Keratinocyte (primary cell): Measurements from ENCODE around the gene NPAS3.

ENCODE experiments used
- EZH2 ChIP-seq: IDR thresholded peaks from one replicate; pipeline ENCODE4 v1.6.1; 2012; ENCODE audit warnings: inconsistent platforms, mild to moderate bottlenecking, low read length, moderate library complexity
- TF ChIP-seq, protein P1 (sequence below), 3 experiments: IDR thresholded peaks in 1 of 3; conservative IDR thresholded peaks in 1 of 3; optimal IDR thresholded peaks in 1 of 3; 2 replicates in 2 of 3; 3 replicates in 1 of 3; pipeline versions ENCODE3 to v1.5.1; 2011; ENCODE audit warnings: low read length in 3 of 3, mild to moderate bottlenecking in 3 of 3, moderate library complexity in 2 of 3, control low read depth in 1 of 3, inconsistent platforms in 1 of 3; ENCODE audit not compliant: insufficient read depth in 2 of 3; ENCODE audit errors: extremely low read depth in 1 of 3

DNA sequence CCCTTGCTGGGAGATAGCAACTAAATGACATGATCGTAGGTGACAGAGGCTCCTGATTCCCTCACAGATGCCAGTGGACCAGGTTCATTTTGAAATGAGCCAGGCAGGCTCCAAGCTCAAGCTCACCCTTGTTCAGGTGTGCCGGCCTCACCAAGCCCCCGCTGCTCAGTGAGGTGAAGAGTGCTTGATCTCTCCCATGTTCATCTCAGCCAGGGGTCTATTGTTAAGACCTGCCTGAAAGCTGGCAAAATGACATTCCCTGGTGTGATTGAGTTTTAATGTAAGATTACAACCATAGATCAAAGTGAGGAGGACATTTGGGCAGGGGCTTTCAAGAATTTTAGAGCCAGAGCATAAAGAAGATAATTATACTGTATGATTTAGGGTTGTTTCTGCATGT, 514.3 kb downstream of the NPAS3 start:
- TF ChIP-seq, protein P1, sequence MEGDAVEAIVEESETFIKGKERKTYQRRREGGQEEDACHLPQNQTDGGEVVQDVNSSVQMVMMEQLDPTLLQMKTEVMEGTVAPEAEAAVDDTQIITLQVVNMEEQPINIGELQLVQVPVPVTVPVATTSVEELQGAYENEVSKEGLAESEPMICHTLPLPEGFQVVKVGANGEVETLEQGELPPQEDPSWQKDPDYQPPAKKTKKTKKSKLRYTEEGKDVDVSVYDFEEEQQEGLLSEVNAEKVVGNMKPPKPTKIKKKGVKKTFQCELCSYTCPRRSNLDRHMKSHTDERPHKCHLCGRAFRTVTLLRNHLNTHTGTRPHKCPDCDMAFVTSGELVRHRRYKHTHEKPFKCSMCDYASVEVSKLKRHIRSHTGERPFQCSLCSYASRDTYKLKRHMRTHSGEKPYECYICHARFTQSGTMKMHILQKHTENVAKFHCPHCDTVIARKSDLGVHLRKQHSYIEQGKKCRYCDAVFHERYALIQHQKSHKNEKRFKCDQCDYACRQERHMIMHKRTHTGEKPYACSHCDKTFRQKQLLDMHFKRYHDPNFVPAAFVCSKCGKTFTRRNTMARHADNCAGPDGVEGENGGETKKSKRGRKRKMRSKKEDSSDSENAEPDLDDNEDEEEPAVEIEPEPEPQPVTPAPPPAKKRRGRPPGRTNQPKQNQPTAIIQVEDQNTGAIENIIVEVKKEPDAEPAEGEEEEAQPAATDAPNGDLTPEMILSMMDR (optimal IDR thresholded peaks at IDR 0.05 in 1 of 3, IDR thresholded peaks at IDR 0.05 in 1 of 3, conservative IDR thresholded peaks at IDR 0.05 in 1 of 3; ENCODE audit: extremely low read depth in 1 of 3, insufficient read depth in 2 of 3, low read length in 3 of 3), result no peak
- TF ChIP-seq EZH2, result no peak
